Ureter (tissue), 1 donor: Measurements from ENCODE around the gene NTM. TPM values are rescaled to one million over a fixed set of nuclear protein-coding genes. Genes with fewer than 3 reads are reported as not detected.

ENCODE experiments used
- DNase-seq: peaks from one replicate; pipeline ENCODE4 v3.0.0-alpha.2; 2020; ENCODE audit warnings: low spot score
- total RNA-seq: library from RNA; stranded (reverse); gene quantifications from one replicate; pipeline ENCODE4 v1.2.4, GENCODE V29; 2023
- donor health status: DM: yes; HTN: yes; CAD: no.

NTM gene
- total RNA-seq, 1 donor from 2014 or later: 9.9 TPM

DNA sequence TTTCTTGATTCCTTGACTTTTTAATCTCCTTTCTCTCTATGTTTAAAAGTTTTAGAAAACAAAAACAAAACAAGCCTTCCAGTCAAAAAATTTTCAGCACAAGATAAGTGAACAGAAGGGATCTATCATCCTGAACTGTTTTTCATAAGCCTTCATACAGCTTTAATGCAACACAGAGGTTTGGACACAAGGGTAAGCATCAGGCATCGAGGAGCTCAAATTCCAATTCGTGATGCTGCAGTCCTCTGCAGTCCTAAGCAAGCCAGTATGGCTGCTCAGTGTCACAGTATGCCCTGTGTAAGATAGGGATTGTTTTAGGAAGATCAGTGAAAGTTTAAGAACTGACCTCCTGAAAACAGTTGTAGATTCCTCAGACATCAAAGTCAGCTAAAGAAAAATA lies 740.9 kb downstream of the NTM start:
- DNase-seq: no peak

DNA sequence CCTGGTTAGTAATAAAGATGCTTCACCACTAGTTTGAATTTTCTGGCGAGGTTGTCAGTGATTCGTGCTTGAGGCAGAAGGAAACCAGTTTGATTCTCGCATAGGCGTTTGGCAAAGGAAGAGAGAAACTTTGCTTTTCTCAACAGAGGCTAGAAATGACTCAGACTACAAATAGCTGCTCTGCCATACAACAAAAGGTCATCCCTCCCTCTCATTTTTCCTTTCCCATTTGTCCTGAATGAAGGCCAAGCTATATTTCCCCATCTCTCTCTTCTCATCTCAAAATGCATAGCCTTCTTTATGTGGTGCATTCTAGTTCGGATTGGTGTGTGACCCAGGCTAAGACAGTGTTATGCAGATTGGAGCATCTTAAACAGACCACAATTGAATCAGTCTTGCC lies 741.4 kb downstream of the NTM start:
- DNase-seq: no peak

DNA sequence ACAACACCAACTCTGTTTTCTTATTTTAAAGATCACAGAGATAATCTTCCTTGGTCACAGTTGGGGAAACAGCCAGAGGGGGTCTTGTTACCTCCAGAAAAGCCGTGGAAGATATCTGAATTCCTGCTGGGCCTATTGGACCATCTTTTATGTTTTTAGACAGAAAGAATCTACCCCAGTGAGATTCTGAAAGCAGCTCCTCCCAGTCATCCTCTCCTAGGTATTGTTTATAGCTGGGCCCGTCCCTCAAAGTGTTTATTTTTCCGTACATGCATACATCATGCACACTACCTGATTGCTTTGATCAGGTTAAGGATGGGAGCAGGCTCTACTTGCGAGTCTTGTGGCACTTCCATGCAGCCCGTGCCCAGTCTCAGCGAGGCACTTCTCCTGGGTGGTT lies 742.4 kb downstream of the NTM start:
- DNase-seq: no peak

DNA sequence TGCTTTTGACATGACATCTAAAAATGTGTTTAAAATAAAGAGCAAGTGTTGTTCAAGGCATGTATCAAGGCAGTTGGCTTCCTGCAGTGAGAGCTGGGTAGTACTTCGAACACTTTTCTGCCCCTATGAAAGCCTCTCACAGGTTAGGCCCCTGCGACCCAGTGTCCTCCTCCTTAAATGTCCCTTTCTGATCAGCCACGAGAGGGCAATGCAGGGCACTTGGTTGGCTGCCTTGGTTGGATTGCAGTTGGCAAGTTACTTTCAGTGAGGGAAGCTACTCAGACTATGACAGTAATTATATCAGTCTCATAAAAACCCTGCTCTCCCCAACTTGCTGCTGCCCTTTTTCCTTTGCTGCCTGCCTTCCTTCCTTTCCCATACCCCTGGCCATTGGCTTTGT lies 743.8 kb downstream of the NTM start:
- peak; percentile 54 for DNase-seq

DNA sequence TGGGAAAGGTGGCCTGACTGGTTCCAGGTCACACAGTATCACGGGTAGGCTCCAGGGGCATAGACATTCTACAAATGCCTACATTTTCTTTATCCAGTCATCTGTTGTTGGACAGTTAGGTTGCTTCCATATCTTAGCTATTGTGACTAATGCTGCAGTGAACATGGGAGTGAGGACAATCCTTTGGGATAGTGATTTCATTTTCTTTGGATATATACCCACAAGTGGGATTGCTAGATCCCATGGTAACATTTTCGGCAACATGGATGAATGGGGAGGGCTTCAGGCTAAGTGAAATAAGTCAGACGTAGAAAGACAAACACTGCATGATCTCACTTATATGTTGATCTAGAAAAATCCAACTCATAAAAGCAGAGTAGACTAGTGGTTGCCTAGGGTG lies 744.3 kb downstream of the NTM start:
- DNase-seq: no peak

DNA sequence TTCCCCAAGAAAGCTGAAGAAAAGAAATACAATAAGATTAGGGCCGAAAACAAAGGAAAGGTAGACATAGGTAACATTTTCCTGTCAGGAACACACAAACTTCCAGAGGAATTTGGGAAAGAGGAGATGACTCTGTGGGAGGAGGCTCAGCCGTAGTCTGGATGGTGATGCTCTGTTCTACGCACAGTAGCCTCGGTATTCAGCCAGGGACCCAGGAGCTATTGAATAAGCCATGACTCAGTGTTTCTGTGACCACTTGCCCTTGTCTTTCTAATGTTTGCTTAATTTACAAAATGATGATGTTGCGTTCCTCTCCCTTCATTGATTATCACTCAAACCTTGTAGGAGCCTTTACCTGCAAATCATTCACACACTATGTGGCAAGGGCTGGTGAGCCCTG lies 745.0 kb downstream of the NTM start:
- DNase-seq: no peak

DNA sequence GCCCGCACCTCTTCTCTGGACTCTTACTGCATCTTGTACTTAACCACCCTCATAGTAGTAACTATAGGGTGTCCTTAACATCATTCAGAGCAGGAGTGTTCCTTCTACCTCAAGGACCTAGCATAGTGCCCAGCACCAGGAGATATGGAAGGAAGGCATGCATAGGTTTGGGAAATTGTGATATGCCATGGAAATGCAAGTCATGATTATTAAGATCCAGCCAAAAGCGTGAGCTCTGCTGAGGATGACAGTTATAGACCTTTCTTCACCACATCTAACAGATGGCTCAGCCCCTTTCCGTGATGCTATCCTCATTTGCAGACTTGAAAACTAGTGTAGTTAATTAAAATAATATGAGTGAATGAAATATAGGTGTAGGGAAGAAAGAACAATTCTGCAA lies 746.1 kb downstream of the NTM start:
- no peak for DNase-seq

DNA sequence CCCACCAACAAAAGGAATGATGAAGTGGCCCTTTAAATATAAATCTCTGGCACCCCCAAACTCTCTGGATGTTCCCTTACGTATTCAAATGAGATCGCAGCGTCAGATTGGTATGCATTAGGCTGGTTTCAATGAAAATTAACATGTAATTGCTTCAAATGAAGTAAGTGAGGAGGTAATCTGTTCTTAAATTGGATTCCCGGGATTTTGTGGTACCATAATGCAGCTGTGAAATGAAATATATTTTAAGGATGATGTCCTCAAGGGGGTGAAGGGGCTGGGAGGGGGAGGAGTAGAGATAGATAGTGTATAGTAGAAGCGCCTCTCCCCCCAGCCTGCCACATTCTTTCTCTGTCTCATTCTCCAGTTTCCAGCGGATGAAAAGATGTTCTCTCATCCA lies 748.2 kb downstream of the NTM start:
- DNase-seq: no peak

DNA sequence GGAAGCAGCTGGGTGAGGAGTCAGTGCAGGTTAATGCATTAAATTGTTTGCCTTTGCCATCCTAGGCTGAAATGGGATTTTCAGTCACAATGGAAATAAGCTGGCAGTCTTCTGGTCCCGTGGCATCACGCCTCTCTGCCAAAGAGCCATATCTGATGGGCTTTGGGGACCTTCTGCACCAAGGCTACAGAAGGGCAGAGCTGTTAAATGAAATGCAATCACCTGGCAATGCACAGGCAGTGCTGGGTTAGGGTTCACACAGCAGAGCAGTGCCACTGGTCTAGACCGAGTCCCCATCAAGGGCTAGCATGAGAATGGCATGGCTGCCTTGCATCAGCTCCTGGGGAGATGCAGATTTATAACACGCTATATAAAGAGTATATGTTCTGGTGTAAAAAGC lies 749.2 kb downstream of the NTM start:
- DNase-seq: no peak

DNA sequence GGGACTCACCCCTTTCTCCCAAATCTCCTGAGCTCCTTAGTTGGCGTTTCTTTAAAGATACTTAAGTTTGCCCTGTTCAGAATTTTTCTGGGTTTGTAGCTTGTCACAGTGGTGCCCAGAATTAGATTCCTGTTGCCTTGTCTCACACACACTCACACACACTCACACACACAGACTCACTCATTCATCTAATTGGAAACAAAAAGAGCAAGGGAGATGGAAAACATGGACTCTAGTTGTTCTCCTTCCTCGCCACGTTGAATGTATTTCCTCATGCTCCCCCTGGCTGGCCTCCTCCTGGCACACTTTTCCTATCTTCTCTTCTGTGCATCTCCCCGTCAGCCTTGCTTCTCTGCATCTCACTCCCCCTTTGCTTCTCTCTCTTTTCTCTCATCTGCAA lies 752.3 kb downstream of the NTM start:
- no peak for DNase-seq

DNA sequence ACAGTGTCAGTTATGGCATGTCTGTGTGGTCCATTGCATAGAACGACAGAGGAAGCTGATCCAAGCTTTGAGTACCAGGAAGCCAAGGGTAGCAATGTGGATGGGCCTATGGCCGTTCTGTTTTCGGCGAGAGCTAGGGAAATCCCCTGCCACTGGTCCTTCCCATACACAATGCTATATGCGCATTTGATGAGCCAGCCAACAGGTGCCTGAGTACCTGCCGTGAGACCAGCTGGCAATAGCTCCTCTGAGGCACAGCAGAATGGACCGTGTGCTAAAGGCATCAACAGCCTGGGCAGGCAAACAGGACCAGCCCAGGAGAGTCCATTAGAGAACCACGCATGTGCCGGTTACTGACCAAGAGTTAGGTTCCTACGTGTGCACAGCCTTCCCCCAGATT lies 753.0 kb downstream of the NTM start:
- no peak for DNase-seq

DNA sequence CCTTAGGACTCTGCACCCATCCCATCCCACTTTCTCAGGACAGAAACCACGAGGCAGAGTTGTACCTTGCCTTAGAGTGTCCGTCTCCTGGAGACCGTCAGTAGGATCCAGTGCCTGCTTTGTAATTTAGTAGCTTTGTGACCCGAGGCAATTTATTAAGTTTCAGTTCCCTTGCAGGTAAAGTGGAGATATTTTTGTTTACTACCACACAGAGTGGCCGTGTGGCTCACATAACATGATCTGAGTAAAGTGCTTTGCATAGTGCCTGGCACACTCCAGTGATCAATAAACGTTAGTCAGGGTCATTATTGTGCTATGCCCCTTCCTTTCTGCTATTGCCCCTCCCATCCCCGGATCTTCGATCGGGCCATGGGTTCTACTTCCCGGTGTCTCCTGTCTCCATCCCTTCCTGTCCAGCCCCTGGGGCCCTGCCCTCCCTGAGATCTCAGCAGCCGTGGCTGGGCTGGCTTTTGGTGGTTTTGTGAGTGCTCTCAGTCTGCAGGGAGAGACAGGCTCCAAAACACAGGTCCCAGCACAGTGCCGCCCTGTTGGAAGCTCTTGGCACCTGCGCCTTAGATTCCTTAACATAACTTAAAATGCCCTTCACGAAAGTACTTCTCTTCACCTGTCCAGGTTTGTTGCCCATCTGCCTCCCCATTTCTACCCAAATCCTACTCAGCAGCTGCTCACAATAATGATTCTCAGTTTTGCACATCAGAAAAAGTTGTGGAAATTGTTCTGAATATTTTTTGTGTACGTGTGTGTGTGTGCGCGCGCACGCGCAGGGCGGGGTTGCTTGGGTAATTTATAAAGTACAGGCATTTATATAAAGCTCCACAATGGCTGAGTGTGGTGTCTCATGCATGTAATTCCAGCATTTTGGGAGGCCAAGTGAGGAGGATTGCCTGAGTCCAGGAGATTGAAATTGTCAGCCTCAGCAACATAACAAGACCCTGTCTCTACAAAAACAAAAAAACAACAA lies 753.7 kb downstream of the NTM start:
- no peak for DNase-seq

DNA sequence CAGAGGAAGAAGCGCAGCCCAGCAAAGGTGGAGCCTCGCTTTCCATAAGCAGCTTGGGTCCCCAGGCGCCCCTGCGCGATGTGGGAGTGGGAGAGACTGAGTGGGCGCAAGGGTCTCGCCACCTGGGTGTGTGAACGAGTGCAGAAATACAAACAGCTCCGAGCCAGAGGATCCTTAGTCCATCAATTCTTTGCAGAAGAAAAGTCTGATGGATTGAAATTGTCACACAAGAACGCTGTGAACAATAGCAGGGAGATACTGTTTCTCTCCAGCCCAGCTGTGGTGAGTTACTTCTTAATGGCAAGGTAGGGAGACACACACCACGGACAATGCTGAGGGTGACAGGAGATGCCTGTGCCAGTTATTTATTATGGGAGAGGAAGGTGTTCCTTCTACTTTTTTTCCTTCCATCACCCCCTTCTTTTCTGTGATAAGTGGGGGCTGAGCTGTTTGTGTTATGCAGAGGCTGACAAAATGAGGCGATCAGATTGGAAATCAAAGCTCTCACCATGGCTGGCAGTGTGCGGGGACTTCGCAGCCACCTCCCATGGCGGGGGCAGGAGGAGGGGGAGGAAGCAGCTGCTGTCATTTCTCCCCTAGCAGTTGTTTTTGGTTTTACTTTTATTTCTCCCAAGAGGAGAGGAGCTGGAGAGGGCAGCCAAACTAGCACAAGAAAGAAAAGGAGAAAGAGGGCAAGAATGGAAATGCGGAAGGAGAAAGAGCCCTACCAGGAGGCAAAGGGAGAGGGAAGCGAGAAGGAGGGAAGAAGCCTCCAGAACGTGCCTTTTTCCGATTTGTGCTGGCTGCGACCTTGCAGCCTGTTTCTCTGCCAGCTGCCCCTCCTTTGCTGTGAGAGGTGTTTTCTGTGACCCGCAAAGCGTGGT lies 755.8 kb downstream of the NTM start:
- DNase-seq: peak; percentile 50

DNA sequence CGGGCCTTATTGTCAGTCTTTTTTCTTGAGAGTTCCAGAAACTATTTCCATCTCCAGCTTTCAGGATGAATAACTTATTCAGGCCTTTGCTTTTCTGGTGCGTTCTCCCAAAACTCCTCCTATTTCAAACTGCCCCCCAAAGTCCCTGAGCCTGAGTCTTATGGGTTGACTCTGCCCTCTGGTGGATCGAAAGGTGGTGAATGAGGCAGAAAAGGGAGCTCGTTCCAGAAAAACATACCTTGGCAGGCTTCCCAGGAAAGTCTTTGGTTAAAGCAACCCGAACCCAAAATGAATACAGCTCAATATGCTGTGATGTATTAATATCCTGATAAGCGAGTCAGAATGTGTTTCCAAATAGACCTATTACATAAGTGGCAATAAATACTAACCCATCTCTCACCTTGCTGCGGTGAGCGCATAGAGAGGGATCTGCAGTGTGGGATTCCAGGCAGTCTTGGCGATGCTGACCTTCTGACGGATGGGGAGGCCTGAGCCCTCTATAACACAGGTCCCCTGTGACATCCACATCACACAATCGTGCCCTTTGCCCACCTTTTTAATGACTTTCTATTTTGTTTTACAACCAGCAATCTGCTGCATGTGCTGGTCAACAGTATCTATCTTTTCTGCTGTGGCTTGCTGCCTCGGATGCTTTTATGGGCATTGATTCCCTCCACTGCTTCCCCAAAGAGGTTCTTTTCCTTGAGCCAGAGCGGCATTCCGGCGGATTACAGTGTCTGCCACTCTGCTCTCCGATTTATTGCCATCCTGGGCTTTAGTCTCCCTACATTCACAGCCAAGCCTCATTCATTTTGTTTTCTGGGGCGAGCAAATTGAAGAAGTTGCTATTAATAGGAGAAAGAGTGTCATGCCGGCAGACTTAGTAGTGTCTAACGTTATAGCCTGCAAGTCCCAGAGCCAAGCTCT lies 756.8 kb downstream of the NTM start:
- peak; percentile 82 for DNase-seq

DNA sequence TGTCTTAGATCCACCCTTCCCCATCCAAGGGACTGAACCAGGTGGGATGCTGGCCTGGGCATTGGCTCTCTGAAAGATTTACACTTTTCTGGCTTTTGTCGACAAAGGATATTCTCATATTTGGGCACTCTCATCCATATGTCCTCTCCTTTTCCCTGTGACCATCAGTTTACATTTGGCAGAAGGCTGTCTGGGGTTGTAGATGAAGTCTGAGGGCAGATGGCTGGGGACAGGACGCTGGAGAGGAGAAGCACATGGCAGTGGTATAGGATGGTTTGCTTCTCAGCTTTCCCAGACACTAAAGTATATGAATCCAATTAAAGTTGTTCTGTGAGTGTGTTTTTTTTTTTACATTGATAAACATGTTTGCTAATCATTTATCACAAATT lies 757.5 kb downstream of the NTM start:
- no peak for DNase-seq

DNA sequence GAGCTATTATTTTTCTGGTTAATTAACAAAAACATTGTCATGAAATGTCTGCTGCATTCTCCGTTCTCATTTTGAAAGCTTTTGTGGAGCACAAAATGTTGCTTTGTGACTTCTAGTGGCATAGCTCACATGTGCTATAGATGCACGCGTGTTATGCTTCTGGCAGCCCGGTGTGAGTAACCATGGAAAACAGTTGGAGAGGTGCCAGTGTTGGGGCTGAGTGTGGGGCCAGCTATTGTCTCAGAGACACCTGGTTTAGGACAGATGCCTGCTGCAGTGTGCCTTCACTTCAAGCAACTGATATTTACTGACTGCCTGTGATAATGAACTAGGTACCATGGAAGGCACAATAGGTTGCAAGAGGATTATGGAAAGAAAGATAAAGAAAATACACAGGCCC lies 760.6 kb downstream of the NTM start:
- DNase-seq: no peak

DNA sequence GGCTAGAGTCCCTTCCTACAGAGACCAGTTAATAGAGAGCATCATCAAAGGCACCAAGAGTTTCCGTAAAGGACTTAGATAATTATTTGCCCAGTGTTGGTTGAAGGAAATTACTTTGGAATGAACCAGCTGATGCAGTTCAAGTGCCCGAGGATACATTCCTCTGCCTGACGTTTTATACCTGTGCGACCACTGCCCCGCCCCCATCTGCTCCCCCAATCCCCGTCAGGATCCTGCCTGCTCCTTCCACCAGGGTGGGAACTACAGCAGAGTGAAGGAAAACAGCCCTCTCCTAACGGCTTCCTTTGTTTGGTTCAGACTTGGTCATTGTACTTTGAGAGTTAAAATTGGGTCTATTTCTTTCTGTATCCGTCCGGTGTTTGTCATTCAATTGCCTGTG lies 761.5 kb downstream of the NTM start:
- DNase-seq: no peak

DNA sequence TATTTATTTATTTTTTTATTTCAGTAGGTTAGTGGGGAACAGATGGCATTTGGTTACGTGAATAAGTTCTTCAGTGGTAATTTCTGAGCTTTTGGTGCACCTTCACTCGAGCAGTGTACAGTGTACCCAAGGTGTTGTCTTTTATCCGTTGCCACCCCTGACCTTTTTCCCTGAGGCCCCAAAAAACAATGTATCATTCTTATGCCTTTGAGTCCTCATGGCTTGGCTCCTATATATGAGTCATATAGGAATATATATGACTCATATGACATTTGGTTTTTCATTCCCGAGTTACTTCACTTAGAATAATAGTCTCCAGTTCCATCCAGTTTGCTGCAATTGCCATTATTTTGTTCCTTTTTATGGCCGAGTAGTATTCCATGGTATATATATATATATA lies 763.9 kb downstream of the NTM start:
- no peak for DNase-seq

DNA sequence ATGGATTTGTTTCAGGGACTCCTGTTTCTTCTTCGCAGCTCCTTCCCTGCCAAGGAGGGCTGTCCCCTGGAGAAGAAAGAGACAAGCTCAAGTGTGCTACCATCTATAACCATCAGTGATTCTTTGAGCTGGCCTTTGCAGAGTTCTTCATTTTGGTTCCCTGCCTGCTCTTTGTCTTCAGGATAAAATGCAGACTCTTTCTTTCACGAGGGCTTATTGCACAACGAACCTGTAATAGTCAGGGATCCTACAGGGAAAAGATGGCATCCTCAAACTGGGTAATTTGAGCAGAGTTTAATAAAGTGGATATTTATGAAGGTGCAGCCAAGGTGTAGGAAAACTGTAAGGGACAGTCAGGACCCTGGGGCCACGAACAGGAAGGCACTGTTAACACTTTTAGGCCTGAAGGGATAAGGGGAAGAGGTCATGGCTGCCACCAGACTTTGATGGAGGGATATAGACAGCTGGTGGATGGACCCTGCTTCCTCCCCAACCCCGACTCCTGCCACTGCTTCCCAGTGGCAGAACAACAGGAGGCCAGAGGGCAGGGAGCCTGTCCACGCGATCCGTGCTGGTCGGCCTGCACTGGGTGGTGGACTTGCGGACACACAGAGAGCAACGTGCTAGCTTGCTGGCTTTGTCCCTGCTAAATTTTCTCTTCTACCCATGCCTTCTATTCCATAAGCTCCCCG lies 767.0 kb downstream of the NTM start:
- DNase-seq: no peak

DNA sequence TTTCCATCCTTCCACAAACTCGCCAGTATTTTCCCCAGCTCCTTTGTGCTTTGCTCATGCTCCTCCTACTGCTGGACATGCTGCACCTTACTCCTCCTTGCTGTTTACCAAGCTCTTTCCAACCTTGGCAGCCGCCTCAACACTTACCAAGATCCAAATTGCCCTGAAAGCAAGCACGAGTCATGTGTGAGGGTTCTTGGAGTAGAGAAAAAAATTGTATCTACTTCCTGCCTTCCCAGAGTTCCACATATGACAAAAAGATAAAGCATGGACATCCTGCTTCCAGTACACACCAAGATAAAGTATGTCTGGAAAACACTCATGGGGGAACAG lies 767.5 kb downstream of the NTM start:
- DNase-seq: no peak

DNA sequence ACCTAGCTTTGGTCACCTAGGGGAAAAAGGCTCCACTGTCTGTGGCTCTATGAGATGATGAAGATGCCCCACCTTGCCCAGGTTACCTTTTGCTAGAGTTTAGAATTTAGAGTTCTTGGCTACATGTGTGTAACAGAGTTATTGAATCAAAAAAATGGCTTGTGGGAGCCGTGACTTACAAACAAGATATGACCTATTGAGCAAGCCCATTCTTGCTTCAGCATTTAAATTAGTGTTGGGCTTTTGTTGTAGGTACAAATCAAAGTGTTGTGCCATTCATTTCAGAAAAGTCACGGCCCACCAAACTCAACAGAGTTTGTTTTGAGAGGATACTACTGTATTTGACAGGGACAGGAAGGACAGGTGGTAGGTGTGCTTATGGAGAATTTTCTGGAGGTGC lies 768.8 kb downstream of the NTM start:
- no peak for DNase-seq
